ENCODE data around the gene WDFY4.

DNA sequence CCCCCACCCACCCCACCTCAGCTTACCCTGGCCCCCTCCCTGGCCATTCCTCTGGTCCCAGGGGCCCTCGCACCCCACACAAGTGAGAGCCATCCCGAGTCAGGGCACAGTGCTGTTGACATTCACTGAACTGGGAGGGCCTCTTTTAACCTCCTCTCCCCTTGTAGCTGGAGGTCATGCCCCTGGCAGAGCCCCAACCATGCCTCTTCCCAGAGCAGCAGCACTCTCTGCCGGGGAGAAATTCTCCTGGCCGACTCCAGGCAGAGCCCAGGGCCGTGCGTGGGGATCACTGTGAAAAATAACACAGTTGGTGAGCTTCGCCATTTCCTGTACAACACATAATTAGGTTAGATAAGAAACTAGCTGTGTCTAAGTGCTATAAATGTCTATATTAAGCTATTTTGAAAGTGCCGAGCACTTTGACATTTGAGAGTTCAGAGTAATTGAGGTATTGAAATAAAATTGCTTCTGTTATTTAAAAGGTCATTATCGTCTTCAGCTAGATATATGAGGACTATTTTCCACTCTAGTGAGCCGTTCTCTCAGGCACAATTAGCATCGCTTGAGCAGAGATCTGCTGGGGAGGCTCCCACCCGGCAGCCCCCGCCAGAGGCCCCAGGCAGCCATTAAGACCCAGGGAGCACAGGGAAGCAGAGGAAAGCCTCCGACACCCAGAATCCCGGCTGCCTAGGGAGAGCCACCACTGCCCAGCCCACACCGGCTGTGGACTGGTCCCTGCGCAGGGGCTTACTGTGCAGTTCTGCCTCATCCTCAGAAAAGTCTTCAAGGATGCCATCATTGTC, 317.4 kb downstream of the WDFY4 start:
- TF ChIP-seq, protein P1, sequence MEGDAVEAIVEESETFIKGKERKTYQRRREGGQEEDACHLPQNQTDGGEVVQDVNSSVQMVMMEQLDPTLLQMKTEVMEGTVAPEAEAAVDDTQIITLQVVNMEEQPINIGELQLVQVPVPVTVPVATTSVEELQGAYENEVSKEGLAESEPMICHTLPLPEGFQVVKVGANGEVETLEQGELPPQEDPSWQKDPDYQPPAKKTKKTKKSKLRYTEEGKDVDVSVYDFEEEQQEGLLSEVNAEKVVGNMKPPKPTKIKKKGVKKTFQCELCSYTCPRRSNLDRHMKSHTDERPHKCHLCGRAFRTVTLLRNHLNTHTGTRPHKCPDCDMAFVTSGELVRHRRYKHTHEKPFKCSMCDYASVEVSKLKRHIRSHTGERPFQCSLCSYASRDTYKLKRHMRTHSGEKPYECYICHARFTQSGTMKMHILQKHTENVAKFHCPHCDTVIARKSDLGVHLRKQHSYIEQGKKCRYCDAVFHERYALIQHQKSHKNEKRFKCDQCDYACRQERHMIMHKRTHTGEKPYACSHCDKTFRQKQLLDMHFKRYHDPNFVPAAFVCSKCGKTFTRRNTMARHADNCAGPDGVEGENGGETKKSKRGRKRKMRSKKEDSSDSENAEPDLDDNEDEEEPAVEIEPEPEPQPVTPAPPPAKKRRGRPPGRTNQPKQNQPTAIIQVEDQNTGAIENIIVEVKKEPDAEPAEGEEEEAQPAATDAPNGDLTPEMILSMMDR (IDR thresholded peaks at IDR 0.05): no peak
- no peak for TF ChIP-seq POLR2A (IDR thresholded peaks at IDR 0.05)
- TF ChIP-seq EP300 (IDR thresholded peaks at IDR 0.05; ENCODE audit: low read depth): no peak
